Stimulated activated CD8-positive, alpha-beta memory T cell treated with anti-CD3 and anti-CD28 coated beads, Interleukin-4, amount 100 ng/mL, for 48 hours (primary cell): ENCODE measurements around the gene RFTN1.

Experiments
- DNase-seq: peaks from one replicate; pipeline ENCODE4 v3.0.0-alpha.2; 2020

Gene RFTN1

DNA sequence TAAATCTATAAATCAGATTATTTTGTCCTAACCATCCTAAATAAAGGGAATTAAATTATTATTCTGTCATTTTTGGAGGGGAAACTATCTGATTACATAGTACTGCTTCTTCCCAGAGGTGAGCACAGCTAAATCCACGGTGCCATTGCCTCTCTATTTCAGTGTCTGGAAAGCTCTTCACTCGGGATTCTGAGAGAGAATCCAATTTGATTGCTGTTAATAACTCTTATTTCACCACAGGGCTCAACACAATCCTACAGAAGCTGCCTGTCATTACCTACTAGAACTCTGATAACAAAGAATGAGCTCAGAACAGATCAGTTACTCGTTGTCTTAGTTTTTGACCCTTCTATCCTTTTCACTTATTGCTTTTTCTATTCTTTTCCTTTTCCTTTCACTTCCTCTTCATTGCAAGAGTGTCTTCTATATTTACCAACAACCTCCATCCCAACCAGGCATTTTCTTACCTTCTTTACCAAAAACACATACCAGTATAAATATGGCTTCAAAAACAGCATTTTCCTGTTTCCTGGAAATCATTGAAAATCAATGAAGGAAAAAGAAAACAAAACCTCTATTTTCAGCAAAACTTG is 218.1 kb downstream of the RFTN1 start:
- DNase-seq = no peak

DNA sequence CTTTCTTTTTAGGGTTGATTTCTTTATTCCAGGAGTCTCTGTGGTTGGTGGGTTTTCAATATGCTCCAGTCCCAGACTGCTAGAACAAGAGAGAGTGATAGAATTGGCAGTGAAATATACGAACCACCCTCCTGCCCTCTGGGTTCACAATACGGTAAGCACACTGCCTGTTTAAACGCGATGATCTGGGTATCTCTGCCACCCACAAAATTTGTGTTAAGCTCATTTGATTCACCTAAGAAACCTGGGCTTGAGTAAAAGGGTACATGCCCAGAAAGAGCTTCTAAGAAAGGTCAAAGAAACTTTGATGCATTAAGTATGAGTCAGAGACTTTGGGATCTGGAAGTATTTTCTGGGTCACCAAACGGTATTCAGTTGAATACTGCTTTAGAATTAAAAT is 218.7 kb downstream of the RFTN1 start:
- no peak for DNase-seq

DNA sequence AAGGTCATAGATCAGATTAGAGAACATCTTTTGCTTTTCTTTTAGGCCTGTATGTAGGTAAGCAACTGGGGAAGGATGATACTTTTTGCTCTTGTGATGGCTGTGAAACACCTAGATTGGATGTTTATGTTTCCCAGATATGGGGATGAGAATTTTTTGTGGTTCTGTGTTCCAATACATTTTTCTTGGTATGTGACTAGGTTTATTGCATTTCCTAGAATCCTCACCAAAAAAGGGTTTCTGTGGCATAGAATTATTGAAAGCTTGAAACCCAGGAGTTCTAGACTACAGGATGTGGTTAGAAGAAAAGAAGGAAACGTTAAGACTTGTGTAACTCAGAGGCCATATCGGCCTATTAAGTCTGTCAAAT is 222.7 kb downstream of the RFTN1 start:
- DNase-seq = no peak

DNA sequence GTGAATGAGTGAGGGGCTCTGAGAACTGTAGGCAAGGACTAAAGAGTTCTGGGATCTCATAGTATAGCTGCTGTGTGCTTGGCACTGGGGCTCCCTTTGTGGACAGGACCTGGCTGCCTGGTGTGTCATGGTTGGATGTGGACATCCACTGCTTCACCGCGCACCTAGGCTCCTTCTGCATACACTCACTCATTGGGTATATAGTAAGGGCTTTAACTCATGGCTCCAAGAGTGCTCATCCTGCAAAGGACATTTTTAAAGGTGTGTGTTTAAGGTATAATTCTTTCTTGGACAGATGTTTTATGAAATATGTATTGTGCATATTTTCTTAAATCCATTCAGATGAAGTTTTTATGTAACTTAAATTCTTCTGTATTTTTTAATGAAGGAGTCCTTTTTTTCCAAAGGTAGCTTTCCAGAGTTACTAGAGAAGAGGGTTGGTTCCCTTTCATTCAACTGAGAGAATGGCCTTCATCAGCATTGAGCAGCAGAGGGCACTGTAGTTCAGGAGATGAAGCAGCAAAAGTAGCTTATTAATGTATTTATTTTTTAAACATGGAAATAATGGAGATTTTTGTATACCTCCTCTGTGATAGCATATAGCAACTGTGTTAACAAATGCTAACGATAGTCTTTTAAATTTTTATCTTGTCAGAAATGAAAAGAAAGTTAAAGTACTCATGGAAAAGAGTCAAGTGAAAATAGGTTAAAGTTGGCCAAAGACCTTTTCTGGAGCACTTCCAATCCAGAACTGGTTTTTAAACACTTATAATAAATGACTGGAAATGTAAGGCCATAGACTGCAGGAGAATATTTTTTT is 223.3 kb downstream of the RFTN1 start:
- DNase-seq = peak; percentile 64

DNA sequence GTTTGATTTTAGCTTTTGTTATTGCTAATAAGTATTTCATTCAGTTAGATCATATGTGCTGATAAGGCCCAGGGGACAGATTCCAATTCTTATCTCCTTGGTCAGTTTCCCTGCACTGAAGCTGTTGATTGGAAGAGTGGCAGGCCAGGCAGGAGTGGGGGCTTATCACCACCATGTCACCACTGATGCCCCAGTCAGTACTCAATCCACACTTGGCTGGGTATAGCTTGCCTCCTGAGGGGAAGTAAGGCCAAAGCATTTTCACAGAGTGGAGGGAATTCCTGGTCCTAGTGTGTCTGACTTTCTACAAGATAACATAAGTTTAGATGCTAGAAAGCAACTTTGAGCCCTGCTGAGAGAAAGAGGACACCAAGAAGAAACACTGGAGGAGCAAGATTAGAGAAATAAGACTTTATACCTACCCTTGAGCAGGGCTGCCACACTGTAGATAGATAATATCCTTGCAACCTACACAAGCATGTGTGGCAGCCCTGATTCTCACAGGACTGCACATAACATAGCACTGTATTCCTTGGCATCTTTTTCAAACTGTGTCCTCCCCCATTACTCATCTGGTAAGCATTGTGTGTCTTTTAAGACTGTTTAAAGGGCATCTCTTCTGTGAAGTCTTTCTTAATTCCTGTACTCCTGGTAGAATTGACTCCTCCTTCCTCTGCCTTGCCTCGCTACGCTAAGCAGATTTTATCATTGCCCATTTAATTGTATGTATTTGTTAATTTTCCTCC is 224.2 kb downstream of the RFTN1 start:
- no peak for DNase-seq

DNA sequence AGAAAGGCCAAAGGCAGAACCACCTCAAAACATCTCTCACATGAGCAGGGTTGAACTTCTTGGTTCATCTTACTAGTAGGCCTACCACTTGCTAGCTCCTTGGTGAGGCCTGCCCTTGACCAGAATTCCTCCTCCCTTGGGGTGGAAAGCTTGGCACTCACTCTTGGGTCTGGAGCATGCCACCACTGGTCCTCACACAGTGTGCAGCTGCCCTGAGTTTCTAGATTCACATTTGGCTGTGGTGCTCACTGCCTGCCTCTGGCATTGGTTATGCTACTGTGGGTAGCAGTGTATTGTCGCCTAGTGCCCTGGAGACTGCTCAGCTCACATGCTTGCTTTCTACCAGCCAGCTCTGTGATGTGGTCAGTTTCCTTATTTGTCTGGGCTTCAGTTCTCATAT is 224.8 kb downstream of the RFTN1 start:
- no peak for DNase-seq

DNA sequence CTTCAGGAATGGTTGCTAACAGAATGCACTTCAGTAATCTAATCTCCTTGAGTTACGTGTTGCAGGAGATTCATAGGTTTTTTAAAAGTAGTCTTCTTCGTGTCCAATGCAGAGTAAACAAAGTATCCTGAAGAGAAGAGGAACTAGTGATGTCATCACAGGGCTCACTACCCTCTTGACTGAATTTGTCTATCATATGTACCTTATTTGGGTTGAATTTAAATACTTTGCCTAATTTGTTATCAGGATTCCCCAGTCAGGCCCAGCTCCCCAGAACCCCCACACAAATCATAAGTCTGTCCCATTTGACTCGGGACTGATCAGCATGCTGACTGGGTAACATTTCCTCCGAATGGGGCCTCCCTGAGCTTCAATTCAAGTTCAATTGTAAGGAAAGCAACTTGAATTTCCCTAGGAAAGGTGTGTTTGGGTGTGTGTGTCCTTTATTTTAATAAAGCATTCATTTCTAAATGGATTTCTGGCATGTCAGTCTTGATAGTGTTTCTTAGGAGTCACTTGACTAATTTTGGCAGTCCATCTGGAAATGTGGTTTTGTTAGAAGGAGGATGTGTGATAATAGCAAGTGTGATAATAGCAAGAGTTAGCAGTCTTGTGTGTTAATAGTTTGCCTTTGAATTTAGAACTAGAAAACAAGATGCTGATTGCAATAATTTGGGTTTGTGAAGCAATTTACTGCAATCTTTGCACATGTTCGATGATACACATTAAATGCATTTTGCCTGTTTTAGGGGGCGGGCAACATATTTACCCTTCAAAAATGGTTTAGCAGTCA is 226.6 kb downstream of the RFTN1 start:
- DNase-seq = no peak

DNA sequence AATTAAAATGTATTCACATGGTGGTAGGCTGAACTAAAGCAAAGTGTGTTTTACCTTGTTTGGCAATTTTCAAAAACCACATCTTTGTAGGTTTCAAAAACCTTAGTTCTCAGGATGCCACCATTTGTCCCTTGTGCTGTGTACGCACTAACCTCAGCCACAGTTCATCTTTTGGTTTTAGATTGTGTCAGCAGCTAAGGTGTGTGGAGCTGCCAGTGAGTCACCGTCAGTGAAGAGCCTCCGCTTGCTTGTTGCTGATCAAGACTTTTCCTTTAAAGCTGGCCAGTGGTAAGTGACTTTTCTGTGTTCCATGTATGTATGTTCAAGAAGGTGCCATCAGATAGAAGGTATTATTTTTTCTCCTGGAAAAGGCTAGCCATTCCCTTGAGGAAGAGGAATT is 227.3 kb downstream of the RFTN1 start:
- peak; percentile 66 for DNase-seq

DNA sequence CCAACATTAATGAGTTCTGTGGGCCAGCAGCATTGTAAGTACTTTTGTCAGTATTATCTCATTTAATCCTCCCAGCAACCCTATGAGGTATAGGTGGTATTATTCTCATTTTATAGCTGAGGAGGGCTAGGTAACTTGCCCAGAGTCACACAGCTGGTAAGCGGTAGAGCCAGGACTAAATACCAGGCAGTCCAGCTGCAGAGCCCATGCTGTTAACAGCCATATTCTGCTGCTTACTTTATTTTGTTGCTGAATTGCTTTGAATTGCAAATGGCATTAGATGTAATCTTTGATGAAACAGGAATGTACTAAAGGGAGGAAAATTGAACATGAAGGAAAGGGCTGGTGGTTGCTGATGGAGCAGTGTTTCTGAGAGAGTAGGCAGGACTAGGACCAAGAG is 228.9 kb downstream of the RFTN1 start:
- no peak for DNase-seq

DNA sequence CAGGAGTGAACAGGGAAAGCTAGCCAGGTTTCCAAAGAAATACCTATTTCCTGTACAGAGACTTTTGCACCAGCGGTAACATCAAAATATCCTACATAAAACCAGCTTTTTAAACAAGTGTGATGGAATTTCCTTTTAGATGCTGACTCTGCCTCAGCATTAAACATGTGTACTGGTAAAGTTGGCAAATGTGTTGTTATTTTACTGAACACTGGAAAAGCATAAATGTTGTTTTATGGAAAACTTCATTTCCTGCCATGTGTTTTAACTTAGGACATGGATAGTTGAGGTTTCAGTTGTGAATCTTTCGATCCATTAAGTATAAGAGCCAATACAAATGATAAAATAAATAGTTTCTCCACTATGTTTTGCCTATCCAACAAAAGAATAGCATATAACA is 232.8 kb downstream of the RFTN1 start:
- DNase-seq = no peak

DNA sequence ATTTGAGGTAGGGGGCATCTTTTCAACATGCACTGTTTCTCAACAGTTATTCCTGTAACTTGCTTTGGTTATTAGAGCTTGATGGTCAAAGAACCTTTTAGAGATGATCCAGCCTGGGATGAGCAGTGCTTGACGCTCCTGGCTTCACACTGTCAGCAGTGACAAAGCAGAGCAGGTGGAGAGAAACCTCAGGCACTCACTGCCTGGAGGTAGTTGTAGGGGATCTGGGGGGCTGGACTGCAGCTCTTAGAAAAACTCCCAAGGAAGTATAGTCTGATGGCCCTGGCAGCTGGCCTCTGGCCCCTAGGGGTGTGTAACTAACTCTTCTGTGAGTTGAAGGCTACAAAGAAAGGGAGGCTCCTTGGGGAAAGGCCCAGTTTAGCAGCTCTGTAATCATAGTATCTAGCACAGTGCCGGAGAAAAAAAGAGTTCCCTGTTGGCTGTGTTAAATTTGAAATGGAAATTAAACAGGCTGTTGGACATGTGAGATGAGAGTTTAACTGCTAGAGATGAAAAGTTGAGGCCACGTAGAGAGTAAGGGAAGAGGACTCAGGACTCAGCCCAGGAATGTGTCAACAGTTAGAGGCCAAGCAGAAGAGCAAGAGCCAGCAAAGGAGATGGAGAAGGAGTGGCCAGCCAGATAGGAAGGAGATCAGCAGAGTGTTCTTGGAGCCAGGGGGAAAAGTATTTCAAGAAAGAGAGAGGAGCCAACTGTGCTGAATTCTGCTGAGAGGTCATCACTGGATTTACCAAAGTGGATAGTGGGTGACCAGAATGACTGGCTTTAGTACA is 234.3 kb downstream of the RFTN1 start:
- DNase-seq = no peak

DNA sequence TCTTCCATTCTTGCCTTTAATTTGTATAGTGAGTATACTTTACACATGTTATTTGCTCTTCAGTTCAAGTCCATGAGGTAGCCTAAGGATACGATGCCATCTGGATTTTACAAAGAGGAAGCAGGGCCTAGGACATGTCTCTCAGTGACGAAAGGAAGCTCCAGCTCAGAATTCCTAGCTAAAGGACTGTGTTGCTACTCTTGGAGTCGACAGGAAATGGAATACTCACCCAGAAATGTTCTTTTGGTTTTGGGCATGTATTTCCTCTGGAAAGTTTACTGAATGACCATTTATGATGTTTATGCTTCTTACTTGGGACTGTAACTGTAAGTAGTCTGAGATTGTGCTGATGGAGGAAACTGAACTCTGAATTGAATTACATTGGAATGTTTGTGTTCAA is 236.0 kb downstream of the RFTN1 start:
- DNase-seq = no peak

DNA sequence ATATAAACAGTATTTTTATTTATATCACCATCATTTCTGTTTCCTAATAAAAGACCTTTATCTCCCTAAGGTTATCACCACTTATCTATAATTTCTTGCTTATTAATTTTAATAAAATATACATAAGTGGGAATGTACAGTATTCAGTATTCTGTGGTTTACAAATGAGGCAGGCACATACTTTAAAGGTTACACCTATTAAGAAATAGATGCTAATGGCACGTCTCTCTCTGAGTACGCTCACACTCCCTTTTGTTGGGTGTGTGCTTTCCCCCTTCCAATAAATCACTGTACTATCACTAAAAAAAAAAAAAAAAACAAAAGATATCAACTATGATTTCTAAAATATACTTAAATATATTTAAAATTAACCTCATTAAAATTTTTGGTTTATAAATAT is 239.6 kb downstream of the RFTN1 start:
- no peak for DNase-seq

DNA sequence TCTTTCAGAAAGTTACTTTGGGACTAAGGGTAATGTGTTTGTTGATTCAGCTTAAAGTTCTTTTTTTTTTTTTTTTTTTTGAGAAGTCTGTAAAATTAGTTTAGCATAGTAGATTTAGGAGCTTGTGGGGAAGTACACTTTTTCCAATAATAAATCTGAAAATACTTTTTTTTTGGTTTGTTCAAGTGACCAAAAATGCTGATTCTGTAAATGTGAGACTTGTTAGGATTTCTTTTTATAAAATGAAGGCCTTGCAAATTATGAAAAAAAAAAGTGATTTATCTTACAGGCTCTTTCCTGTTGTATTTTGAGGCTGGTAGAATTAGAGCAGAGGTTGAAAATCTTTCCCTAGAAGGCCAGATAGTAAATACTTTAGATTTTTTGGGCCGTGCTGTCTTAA is 240.9 kb downstream of the RFTN1 start:
- no peak for DNase-seq

DNA sequence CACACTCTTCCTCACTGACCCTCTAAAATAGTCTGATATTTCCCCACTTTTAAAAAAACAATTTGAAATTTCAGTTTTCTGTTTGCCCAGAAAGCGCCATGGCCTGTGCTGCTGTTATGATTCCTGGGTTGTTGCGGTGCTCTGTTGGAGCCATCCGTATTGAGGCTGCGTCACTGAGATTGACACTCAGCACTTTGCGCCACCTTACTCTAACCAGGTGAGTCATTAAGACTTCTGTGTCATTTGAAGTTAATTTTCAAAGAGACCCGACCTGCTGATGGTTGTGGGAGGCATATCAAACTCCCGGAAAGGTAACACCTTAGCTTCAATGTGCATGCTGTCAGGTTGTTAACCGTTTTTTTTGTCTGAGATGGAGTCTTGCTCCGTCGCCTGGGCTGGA is 242.6 kb downstream of the RFTN1 start:
- no peak for DNase-seq

DNA sequence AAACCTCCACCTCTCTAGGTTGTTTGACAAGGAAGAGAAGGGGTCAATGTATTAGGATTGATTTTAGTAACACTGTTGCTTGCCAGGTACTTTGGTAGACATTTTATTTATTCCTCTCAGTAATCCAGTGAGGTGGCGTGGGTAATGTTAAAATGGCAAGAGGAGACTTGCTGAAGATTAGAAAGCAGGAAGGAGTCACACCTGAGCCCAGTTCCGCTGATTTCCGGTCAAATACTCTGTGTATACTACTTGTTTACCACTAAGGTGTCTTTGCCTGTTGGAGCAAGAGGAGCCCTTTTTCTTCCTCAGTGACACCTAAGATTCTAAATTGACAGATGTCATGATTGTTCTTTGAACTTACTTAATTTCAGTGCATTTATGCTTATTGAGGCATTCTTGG is 246.8 kb downstream of the RFTN1 start:
- DNase-seq = no peak
